Keratinocyte (primary cell): ENCODE data around the gene GPR176. TPM values are rescaled to one million over a fixed set of nuclear protein-coding genes. Genes with fewer than 3 reads are reported as not detected.
"Not testable (repeated sequence)": the region's sequence is repeated elsewhere in the genome, so short reads cannot be mapped to it uniquely, and the experiment has no call there.

Source experiments
- DNase-seq: peaks from one replicate; pipeline ENCODE4 v3.0.0-alpha.2; 2011; ENCODE audit warnings: low read depth, missing footprints, low spot score
- FAIRE-seq: peaks from 2 replicates; lab custom pipeline; 2011; peaks lifted over from hg19 to GRCh38; lab: Jason Lieb, UNC
- H2AFZ ChIP-seq: 2 replicates; pipeline ENCODE4 v1.6.0; 2012; ENCODE audit warnings: low read length, control low read depth, inconsistent platforms; ENCODE audit not compliant: control insufficient read depth
- H3K27ac ChIP-seq: 2 replicates; pipeline ENCODE4 v1.5.1; 2011; ENCODE audit warnings: low read length; ENCODE audit not compliant: control insufficient read depth, insufficient read depth
- H3K27me3 ChIP-seq: 3 replicates; pipeline ENCODE4 v1.6.0; 2011; ENCODE audit warnings: low read length; ENCODE audit not compliant: control insufficient read depth, insufficient read depth; ENCODE audit errors: extremely low read depth
- H3K36me3 ChIP-seq, 2 experiments: 2 replicates in 1 of 2; 3 replicates in 1 of 2; pipeline ENCODE4 v1.5.1; 2011; ENCODE audit warnings: low read length in 2 of 2, mild to moderate bottlenecking in 1 of 2; ENCODE audit not compliant: control insufficient read depth in 2 of 2, insufficient read depth in 2 of 2; ENCODE audit errors: extremely low read depth in 1 of 2
- H3K4me1 ChIP-seq: 3 replicates; pipeline ENCODE4 v1.5.1; 2011; ENCODE audit warnings: low read length; ENCODE audit not compliant: control insufficient read depth, insufficient read depth; ENCODE audit errors: extremely low read depth
- H3K4me2 ChIP-seq: 3 replicates; pipeline ENCODE4 v1.6.0; 2011; ENCODE audit warnings: low read depth, low read length; ENCODE audit not compliant: control insufficient read depth, insufficient read depth; ENCODE audit errors: extremely low read depth
- H3K4me3 ChIP-seq, 3 experiments: fragments of 200-600 bp in 1 of 3; sonication (generic) in 1 of 3; 2 replicates in 2 of 3; 3 replicates in 1 of 3; pipeline ENCODE4 v1.5.1; 2011 to 2016; ENCODE audit warnings: low read length in 3 of 3, mild to moderate bottlenecking in 3 of 3, control low read depth in 2 of 3, inconsistent platforms in 1 of 3, low read depth in 1 of 3, mixed read lengths in 1 of 3, mixed run types in 1 of 3, moderate library complexity in 1 of 3; ENCODE audit not compliant: control insufficient read depth in 2 of 3, insufficient read depth in 2 of 3; ENCODE audit errors: extremely low read depth in 1 of 3
- H3K79me2 ChIP-seq: 2 replicates; pipeline ENCODE4 v1.6.0; 2012; ENCODE audit warnings: low read length; ENCODE audit not compliant: control insufficient read depth, insufficient read depth
- H3K9ac ChIP-seq: 3 replicates; pipeline ENCODE4 v1.6.0; 2011; ENCODE audit warnings: low read length; ENCODE audit not compliant: control insufficient read depth, insufficient read depth; ENCODE audit errors: extremely low read depth
- H3K9me1 ChIP-seq: 3 replicates; pipeline ENCODE4 v1.6.0; 2011; ENCODE audit warnings: low read length; ENCODE audit not compliant: control insufficient read depth, insufficient read depth; ENCODE audit errors: extremely low read depth
- H3K9me3 ChIP-seq: 2 replicates; pipeline ENCODE4 v1.5.1; 2012; ENCODE audit warnings: low read depth, low read length; ENCODE audit not compliant: control insufficient read depth
- H4K20me1 ChIP-seq: 3 replicates; pipeline ENCODE4 v1.6.0; 2011; ENCODE audit warnings: low read length; ENCODE audit not compliant: control insufficient read depth, insufficient read depth; ENCODE audit errors: extremely low read depth
- EZH2 ChIP-seq: IDR thresholded peaks from one replicate; pipeline ENCODE4 v1.6.1; 2012; ENCODE audit warnings: inconsistent platforms, mild to moderate bottlenecking, low read length, moderate library complexity
- dilution Hi-C: fragments of 300-500 bp; cut with MboI; formaldehyde crosslinking; loops from one replicate; pipeline ENCODE4 v1.7.0; 2020; ENCODE audit warnings: low sequenced_read_pairs; ENCODE audit not compliant: extremely low pct_ligation_motif_present
- polyA plus RNA-seq, 5 experiments: library from polyadenylated mRNA; depleted of rRNA in 3 of 5; stranded (reverse) in 3 of 5; stranded (forward) in 1 of 5; unstranded in 1 of 5; fragments of >200 nt; gene quantifications; 1 replicate in 1 of 5; 2 replicates in 3 of 5; 3 replicates in 1 of 5; pipeline versions ENCODE4 v1.2.1 to v1.2.3, GENCODE V29; 2011 to 2012; ENCODE audit warnings: missing spikeins in 2 of 5, low read depth in 1 of 5, low replicate concordance in 1 of 5
- TF ChIP-seq, protein P1 (sequence below), 3 experiments: IDR thresholded peaks in 1 of 3; conservative IDR thresholded peaks in 1 of 3; optimal IDR thresholded peaks in 1 of 3; 2 replicates in 2 of 3; 3 replicates in 1 of 3; pipeline versions ENCODE3 to v1.5.1; 2011; ENCODE audit warnings: low read length in 3 of 3, mild to moderate bottlenecking in 3 of 3, moderate library complexity in 2 of 3, control low read depth in 1 of 3, inconsistent platforms in 1 of 3; ENCODE audit not compliant: insufficient read depth in 2 of 3; ENCODE audit errors: extremely low read depth in 1 of 3

The GPR176 gene
- polyA plus RNA-seq, 1 donor (not counting 4 experiments of a cell fraction or from before 2014, with no cell fraction given): 12.5 TPM

DNA sequence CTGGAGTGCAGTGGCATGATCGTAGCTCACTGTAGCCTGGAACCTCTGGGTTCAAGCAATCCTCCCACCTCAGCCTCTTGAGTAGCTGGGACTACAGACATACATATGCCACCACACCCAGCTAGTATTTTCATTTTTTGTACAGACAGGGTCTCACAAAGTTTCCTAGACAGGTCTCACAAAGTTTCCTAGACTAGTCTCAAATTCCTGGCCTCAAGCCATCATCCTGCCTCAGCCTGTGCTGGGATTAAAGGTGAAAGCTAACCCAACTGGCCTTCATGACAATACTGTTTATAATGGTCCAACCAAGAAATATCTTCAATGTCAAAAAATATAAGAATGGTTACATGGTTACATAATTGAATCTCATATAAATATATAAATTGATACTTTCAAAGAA is 24.0 kb downstream of the GPR176 start:
- H4K20me1 ChIP-seq: no peaks in the 10 kb centered on the region
- no peak overlapping the region for H3K4me2 ChIP-seq
- no peak overlapping the region for H3K9ac ChIP-seq
- FAIRE-seq (no peak), DNase-seq (no peak)
- H3K27ac ChIP-seq: no peak overlapping the region
- dilution Hi-C loops: no loop called here
- H3K4me3 ChIP-seq: no peak overlapping the region
- peaks cover 6% of the 10 kb centered on the region for H3K79me2 ChIP-seq
- H3K4me1 ChIP-seq: no peaks in the 10 kb centered on the region
- peaks cover 0 to 3% of the 10 kb centered on the region in 2 experiments for H3K36me3 ChIP-seq
- TF ChIP-seq EZH2: no peak
- TF ChIP-seq, protein P1, sequence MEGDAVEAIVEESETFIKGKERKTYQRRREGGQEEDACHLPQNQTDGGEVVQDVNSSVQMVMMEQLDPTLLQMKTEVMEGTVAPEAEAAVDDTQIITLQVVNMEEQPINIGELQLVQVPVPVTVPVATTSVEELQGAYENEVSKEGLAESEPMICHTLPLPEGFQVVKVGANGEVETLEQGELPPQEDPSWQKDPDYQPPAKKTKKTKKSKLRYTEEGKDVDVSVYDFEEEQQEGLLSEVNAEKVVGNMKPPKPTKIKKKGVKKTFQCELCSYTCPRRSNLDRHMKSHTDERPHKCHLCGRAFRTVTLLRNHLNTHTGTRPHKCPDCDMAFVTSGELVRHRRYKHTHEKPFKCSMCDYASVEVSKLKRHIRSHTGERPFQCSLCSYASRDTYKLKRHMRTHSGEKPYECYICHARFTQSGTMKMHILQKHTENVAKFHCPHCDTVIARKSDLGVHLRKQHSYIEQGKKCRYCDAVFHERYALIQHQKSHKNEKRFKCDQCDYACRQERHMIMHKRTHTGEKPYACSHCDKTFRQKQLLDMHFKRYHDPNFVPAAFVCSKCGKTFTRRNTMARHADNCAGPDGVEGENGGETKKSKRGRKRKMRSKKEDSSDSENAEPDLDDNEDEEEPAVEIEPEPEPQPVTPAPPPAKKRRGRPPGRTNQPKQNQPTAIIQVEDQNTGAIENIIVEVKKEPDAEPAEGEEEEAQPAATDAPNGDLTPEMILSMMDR (optimal IDR thresholded peaks at IDR 0.05 in 1 of 3, IDR thresholded peaks at IDR 0.05 in 1 of 3, conservative IDR thresholded peaks at IDR 0.05 in 1 of 3; ENCODE audit: extremely low read depth in 1 of 3, insufficient read depth in 2 of 3, low read length in 3 of 3): no peak
- H3K27me3 ChIP-seq: no peaks in the 10 kb centered on the region
- no peaks in the 10 kb centered on the region for H3K9me1 ChIP-seq
- no peaks in the 10 kb centered on the region for H3K9me3 ChIP-seq
- no peak overlapping the region for H2AFZ ChIP-seq

DNA sequence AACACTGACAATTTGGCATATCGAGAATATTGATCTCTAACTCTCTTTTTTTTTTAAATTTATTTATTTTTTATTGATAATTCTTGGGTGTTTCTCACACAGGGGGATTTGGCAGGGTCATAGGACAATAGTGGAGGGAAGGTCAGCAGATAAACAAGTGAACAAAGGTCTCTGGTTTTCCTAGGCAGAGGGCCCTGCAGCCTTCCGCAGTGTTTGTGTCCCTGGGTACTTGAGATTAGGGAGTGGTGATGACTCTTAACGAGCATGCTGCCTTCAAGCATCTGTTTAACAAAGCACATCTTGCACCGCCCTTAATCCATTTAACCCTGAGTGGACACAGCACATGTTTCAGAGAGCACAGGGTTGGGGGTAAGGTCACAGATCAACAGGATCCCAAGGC is 27.0 kb downstream of the GPR176 start:
- DNase-seq, H2AFZ ChIP-seq, FAIRE-seq, H3K9ac ChIP-seq, H4K20me1 ChIP-seq, H3K9me1 ChIP-seq, H3K27ac ChIP-seq, H3K79me2 ChIP-seq, dilution Hi-C loops, H3K4me3 ChIP-seq, H3K4me2 ChIP-seq, H3K27me3 ChIP-seq, H3K9me3 ChIP-seq, H3K4me1 ChIP-seq, H3K36me3 ChIP-seq: not testable (repeated sequence)

DNA sequence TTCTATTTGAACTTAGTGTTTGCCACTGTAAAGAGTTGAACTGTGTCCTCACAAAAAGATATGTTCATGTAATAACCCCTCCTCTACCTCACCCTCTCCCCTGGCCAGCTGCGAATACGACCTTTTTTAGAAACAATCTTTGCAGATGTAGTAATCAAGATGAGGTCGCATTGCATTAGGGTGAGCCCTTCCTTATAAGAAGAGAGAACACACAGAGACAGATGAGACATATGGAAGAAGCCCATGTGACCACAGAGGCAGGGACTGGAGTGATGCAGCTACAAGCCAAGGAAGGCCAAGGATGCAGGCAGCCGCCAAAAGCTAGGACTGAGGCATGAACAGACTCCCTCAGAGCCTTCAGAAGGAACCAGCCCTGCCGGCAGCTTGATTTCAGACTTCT is 27.6 kb downstream of the GPR176 start:
- Histone ChIP-seq H3K79me2 (peaks cover 2% of the 10 kb centered on the region), H3K9me1 (no peaks in the 10 kb centered on the region), H4K20me1 (no peaks in the 10 kb centered on the region), H3K27me3 (no peaks in the 10 kb centered on the region), H3K4me1 (peaks cover 5% of the 10 kb centered on the region), H3K9me3 (no peaks in the 10 kb centered on the region), H3K36me3 (no peaks in the 10 kb centered on the region), H3K9ac (no peak overlapping the region), H3K27ac (no peak overlapping the region), H3K4me2 (no peak overlapping the region), H3K4me3 (no peak overlapping the region), H2AFZ (no peak overlapping the region)
- FAIRE-seq (no peak), DNase-seq (no peak)
- dilution Hi-C loops: no loop called here
- TF ChIP-seq EZH2: no peak
- TF ChIP-seq, protein P1 (optimal IDR thresholded peaks at IDR 0.05 in 1 of 3, IDR thresholded peaks at IDR 0.05 in 1 of 3, conservative IDR thresholded peaks at IDR 0.05 in 1 of 3; ENCODE audit: extremely low read depth in 1 of 3, insufficient read depth in 2 of 3, low read length in 3 of 3): no peak
